DOHH2 (cell line): Measurements from ENCODE around the gene SETMAR.

ENCODE experiments used
- H3F3A ChIP-seq: fragments of 200-600 bp; sonication (generic), shearing (Covaris generic); 2 replicates; pipeline ENCODE4 v1.6.0; 2016; ENCODE audit warnings: antibody characterized with exemption, mild to moderate bottlenecking; ENCODE audit not compliant: control insufficient read depth, insufficient read depth
- H3K27ac ChIP-seq: fragments of 200-600 bp; sonication (generic); 2 replicates; pipeline ENCODE4 v1.5.1; 2014; ENCODE audit warnings: low read depth, mild to moderate bottlenecking, low read length, moderate library complexity
- H3K27me3 ChIP-seq: fragments of 200-600 bp; sonication (generic); 2 replicates; pipeline ENCODE4 v1.6.1; 2014; ENCODE audit warnings: mild to moderate bottlenecking, low read length, mixed read lengths; ENCODE audit not compliant: control insufficient read depth
- H3K36me3 ChIP-seq: fragments of 200-600 bp; sonication (generic); 2 replicates; pipeline ENCODE4 v1.6.1; 2014; ENCODE audit warnings: mild to moderate bottlenecking, low read length, moderate library complexity, mixed read lengths; ENCODE audit not compliant: control insufficient read depth
- H3K4me1 ChIP-seq: fragments of 200-600 bp; sonication (generic); 2 replicates; pipeline ENCODE4 v1.6.1; 2014; ENCODE audit warnings: mild to moderate bottlenecking, low read length, mixed read lengths; ENCODE audit not compliant: control insufficient read depth
- H3K4me2 ChIP-seq: fragments of 200-600 bp; sonication (generic); 2 replicates; pipeline ENCODE4 v1.6.0; 2014; ENCODE audit warnings: mild to moderate bottlenecking, low read length, moderate library complexity
- H3K4me3 ChIP-seq: fragments of 200-600 bp; sonication (generic); 2 replicates; pipeline ENCODE4 v1.5.1; 2014; ENCODE audit warnings: mild to moderate bottlenecking, low read length, mixed read lengths
- H3K79me2 ChIP-seq: fragments of 200-600 bp; sonication (generic); 2 replicates; pipeline ENCODE4 v1.6.1; 2014; ENCODE audit warnings: mild to moderate bottlenecking, low read length, mixed read lengths; ENCODE audit not compliant: control insufficient read depth
- H3K9me2 ChIP-seq: fragments of 200-600 bp; sonication (generic); replicated peaks from 2 replicates; pipeline ENCODE4 v1.6.1; 2014; ENCODE audit warnings: mild to moderate bottlenecking, low read length, mixed read lengths; ENCODE audit not compliant: control insufficient read depth
- H3K9me3 ChIP-seq: fragments of 200-600 bp; sonication (generic); 2 replicates; pipeline ENCODE4 v1.6.1; 2014; ENCODE audit warnings: antibody characterized with exemption, low read length, mixed read lengths; ENCODE audit not compliant: control insufficient read depth, insufficient read depth
- H4K20me1 ChIP-seq: fragments of 200-600 bp; sonication (generic); 2 replicates; pipeline ENCODE4 v1.6.0; 2014; ENCODE audit warnings: low read depth, mild to moderate bottlenecking, antibody characterized with exemption, low read length, moderate library complexity; ENCODE audit not compliant: control insufficient read depth, insufficient read depth
- CTCF ChIP-seq: fragments of 200-600 bp; sonication (generic); IDR thresholded peaks from one replicate; pipeline ENCODE4 v1.5.1; 2014; ENCODE audit warnings: antibody characterized with exemption, mild to moderate bottlenecking, low read depth, low read length; ENCODE audit not compliant: poor library complexity, severe bottlenecking
- EZH2phosphoT487 ChIP-seq: fragments of 200-600 bp; sonication (generic); IDR thresholded peaks from 2 replicates; pipeline ENCODE4 v1.6.1; 2017; ENCODE audit warnings: borderline replicate concordance, mild to moderate bottlenecking, antibody characterized with exemption, low read length, moderate library complexity, mixed read lengths

The SETMAR gene

GRCh38 chr3:4320096-4320911, 17.1 kb downstream of the SETMAR start:
- H3F3A ChIP-seq = no peaks in the 10 kb centered on the region
- H3K4me2 ChIP-seq = no peak overlapping the region
- H4K20me1 ChIP-seq = no peaks in the 10 kb centered on the region
- TF ChIP-seq CTCF (no peak), EZH2phosphoT487 (no peak)
- H3K9me2 ChIP-seq = no peaks in the 10 kb centered on the region
- H3K27me3 ChIP-seq = no peaks in the 10 kb centered on the region
- no peaks in the 10 kb centered on the region for H3K9me3 ChIP-seq
- H3K27ac ChIP-seq = no peak overlapping the region
- no peak overlapping the region for H3K4me3 ChIP-seq
- H3K4me1 ChIP-seq = no peaks in the 10 kb centered on the region
- H3K79me2 ChIP-seq = no peaks in the 10 kb centered on the region
- H3K36me3 ChIP-seq = peaks cover 6% of the 10 kb centered on the region

GRCh38 chr3:4321732-4322131, 18.6 kb downstream of the SETMAR start:
- Histone ChIP-seq H3K4me1 (no peaks in the 10 kb centered on the region), H3K27ac (no peak overlapping the region), H3F3A (no peaks in the 10 kb centered on the region), H3K27me3 (no peaks in the 10 kb centered on the region), H3K9me2 (no peaks in the 10 kb centered on the region), H3K79me2 (no peaks in the 10 kb centered on the region), H3K9me3 (no peaks in the 10 kb centered on the region), H3K4me2 (no peak overlapping the region), H4K20me1 (no peaks in the 10 kb centered on the region), H3K36me3 (no peaks in the 10 kb centered on the region; the same call in 1 of the 2 replicates), H3K4me3 (no peak overlapping the region)
- no peak for TF ChIP-seq CTCF
- no peak for TF ChIP-seq EZH2phosphoT487

- Histone ChIP-seq H3K9me3 (no peaks in the 10 kb centered on the region), H3K79me2 (no peaks in the 10 kb centered on the region), H3K4me2 (no peak overlapping the region), H4K20me1 (no peaks in the 10 kb centered on the region), H3K4me1 (no peaks in the 10 kb centered on the region), H3F3A (no peaks in the 10 kb centered on the region), H3K27me3 (no peaks in the 10 kb centered on the region), H3K9me2 (no peaks in the 10 kb centered on the region), H3K27ac (no peak overlapping the region), H3K4me3 (no peak overlapping the region), H3K36me3 (no peaks in the 10 kb centered on the region)
- no peak for TF ChIP-seq EZH2phosphoT487
- no peak for TF ChIP-seq CTCF
These were observed 19.5 kb downstream of the SETMAR start for GRCh38 chr3:4322635-4323034.
